OCI-LY7 (cell line): ENCODE measurements around the gene SPRR1A.

ENCODE experiments used
- CTCF ChIP-seq: fragments of 200-600 bp; sonication (generic); conservative IDR thresholded peaks from 2 replicates; pipeline ENCODE4 v1.5.1; 2014; ENCODE audit warnings: mild to moderate bottlenecking, antibody characterized with exemption, low read length, moderate library complexity, mixed read lengths
- EZH2phosphoT487 ChIP-seq: fragments of 200-600 bp; sonication (generic); IDR thresholded peaks from 2 replicates; pipeline ENCODE4 v1.6.1; 2018; ENCODE audit warnings: low read depth, borderline replicate concordance, mild to moderate bottlenecking, mixed run types, antibody characterized with exemption, low read length, moderate library complexity, mixed read lengths

- TF ChIP-seq CTCF (no peak), EZH2phosphoT487 (no peak)
Measured at GRCh38 chr1:152942161-152942560, 41.7 kb upstream of the SPRR1A start.
